A673 (cell line): ENCODE results near the gene ENTHD1. TPM values are rescaled to one million over a fixed set of nuclear protein-coding genes. Genes with fewer than 3 reads are reported as not detected.

Source experiments
- BruUV-seq: library from RNA; stranded (reverse); fragments of 400-500 nt; replicated peaks from 2 replicates; lab custom pipeline; 2021; lab: Mats Ljungman, UMichigan
- CTCF ChIA-PET: fragments of 300-600 bp; sonication (Branson Sonifier 250); formaldehyde crosslinking; loops from one replicate; lab custom pipeline; 2022; ENCODE audit warnings: antibody characterized with exemption; lab: Charles Lee
- POLR2A ChIA-PET: fragments of 300-600 bp; sonication (Branson Sonifier 250); formaldehyde crosslinking; loops from one replicate; lab custom pipeline; 2022; ENCODE audit warnings: antibody characterized with exemption; ENCODE audit not compliant: low non-redundant PET; lab: Charles Lee
- DNase-seq: peaks from one replicate; pipeline ENCODE4 v3.0.0-alpha.2; 2015; ENCODE audit warnings: low spot score
- H3K27ac ChIP-seq: fragments of 200-600 bp; sonication (generic); 2 replicates; pipeline ENCODE4 v1.5.1; 2016; ENCODE audit warnings: mixed run types, low read depth, mild to moderate bottlenecking, mixed read lengths, antibody characterized with exemption, low read length; ENCODE audit not compliant: poor library complexity, severe bottlenecking
- H3K27me3 ChIP-seq: fragments of 200-600 bp; sonication (generic); replicated peaks from 2 replicates; pipeline ENCODE4 v1.6.1; 2017; ENCODE audit warnings: mixed run types, low read depth, mild to moderate bottlenecking, mixed read lengths, antibody characterized with exemption, low read length; ENCODE audit not compliant: insufficient read depth, poor library complexity
- H3K36me3 ChIP-seq: fragments of 200-600 bp; sonication (generic); 2 replicates; pipeline ENCODE4 v1.6.1; 2016; ENCODE audit warnings: mixed run types, mild to moderate bottlenecking, mixed read lengths, antibody characterized with exemption, low read length; ENCODE audit not compliant: insufficient read depth, poor library complexity, severe bottlenecking
- H3K4me1 ChIP-seq: fragments of 200-600 bp; sonication (generic); 2 replicates; pipeline ENCODE4 v1.6.1; 2017; ENCODE audit warnings: mixed run types, mild to moderate bottlenecking, mixed read lengths, antibody characterized with exemption, low read length; ENCODE audit not compliant: insufficient read depth, poor library complexity, severe bottlenecking
- H3K4me3 ChIP-seq: fragments of 200-600 bp; sonication (generic); 2 replicates; pipeline ENCODE4 v1.5.1; 2016; ENCODE audit warnings: low read depth, mixed run types, mild to moderate bottlenecking, mixed read lengths, low read length; ENCODE audit not compliant: poor library complexity, severe bottlenecking
- H3K9me3 ChIP-seq: fragments of 200-600 bp; sonication (generic); 2 replicates; pipeline ENCODE4 v1.6.1; 2016; ENCODE audit warnings: mixed run types, low read depth, mild to moderate bottlenecking, mixed read lengths, antibody characterized with exemption, low read length; ENCODE audit not compliant: poor library complexity, severe bottlenecking
- CTCF ChIP-seq: fragments of 300-800, 200-600 bp; sonication (generic); conservative IDR thresholded peaks from 2 replicates; pipeline ENCODE4 v1.5.1; 2017; ENCODE audit warnings: low read depth, mild to moderate bottlenecking, antibody characterized with exemption, low read length, moderate library complexity, mixed read lengths
- EZH2 ChIP-seq: fragments of 200-600 bp; sonication (generic); IDR thresholded peaks from 2 replicates; pipeline ENCODE4 v1.6.1; 2017; ENCODE audit warnings: borderline replicate concordance, low read depth, mild to moderate bottlenecking, mixed read lengths, antibody characterized with exemption, low read length; ENCODE audit not compliant: poor library complexity, severe bottlenecking
- intact Hi-C: fragments of 100-400 bp; cut with micrococcal nuclease; formaldehyde crosslinking; loops from one replicate; pipeline ENCODE4 v1.10.0; 2022; ENCODE audit not compliant: unreplicated experiment
- total RNA-seq: library from RNA; stranded (reverse); gene quantifications from 2 replicates; pipeline ENCODE4 v1.2.3, GENCODE V29; 2021

ENTHD1 gene
- total RNA-seq, 1 experiment from 2014 or later, result not detected

- ChIA-PET POLR2A (no interaction called here), CTCF (no interaction called here)
- peaks cover 51% of the 10 kb centered on the region for H3K27me3 ChIP-seq
- no peak for TF ChIP-seq CTCF
- no peak for TF ChIP-seq EZH2
- no peak overlapping the region for H3K27ac ChIP-seq
- no peaks in the 10 kb centered on the region for H3K9me3 ChIP-seq
- BruUV-seq, result no TSS peak
- no peaks in the 10 kb centered on the region for H3K4me1 ChIP-seq
- H3K4me3 ChIP-seq, result no peak overlapping the region
- intact Hi-C loops, result no loop called here
- no peaks in the 10 kb centered on the region for H3K36me3 ChIP-seq
- no peak for DNase-seq
These were observed 42.1 kb upstream of the ENTHD1 start for GRCh38 chr22:39935612-39936011.

- Histone ChIP-seq H3K36me3 (no peaks in the 10 kb centered on the region), H3K4me3 (no peak overlapping the region), H3K4me1 (no peaks in the 10 kb centered on the region), H3K27ac (no peak overlapping the region), H3K27me3 (peaks cover 53% of the 10 kb centered on the region), H3K9me3 (no peaks in the 10 kb centered on the region)
- POLR2A ChIA-PET, result no interaction called here
- no peak for DNase-seq
- CTCF ChIA-PET, result no interaction called here
- TF ChIP-seq EZH2, result no peak
- TF ChIP-seq CTCF, result no peak
- intact Hi-C loops, result no loop called here
- BruUV-seq, result no TSS peak
These were observed 41.6 kb upstream of the ENTHD1 start for GRCh38 chr22:39935116-39935515.

- intact Hi-C loops, result no loop called here
- BruUV-seq, result no TSS peak
- Histone ChIP-seq H3K27me3 (peaks cover 64% of the 10 kb centered on the region), H3K27ac (no peak overlapping the region), H3K9me3 (no peaks in the 10 kb centered on the region), H3K4me1 (no peaks in the 10 kb centered on the region), H3K4me3 (no peak overlapping the region), H3K36me3 (no peaks in the 10 kb centered on the region)
- DNase-seq, result no peak
- ChIA-PET CTCF (no interaction called here), POLR2A (no interaction called here)
- TF ChIP-seq EZH2, result no peak
- no peak for TF ChIP-seq CTCF
These were observed 40.2 kb upstream of the ENTHD1 start for GRCh38 chr22:39933741-39934140.
